ENCODE results near the gene ST3GAL2.

The ST3GAL2 gene, protein sequence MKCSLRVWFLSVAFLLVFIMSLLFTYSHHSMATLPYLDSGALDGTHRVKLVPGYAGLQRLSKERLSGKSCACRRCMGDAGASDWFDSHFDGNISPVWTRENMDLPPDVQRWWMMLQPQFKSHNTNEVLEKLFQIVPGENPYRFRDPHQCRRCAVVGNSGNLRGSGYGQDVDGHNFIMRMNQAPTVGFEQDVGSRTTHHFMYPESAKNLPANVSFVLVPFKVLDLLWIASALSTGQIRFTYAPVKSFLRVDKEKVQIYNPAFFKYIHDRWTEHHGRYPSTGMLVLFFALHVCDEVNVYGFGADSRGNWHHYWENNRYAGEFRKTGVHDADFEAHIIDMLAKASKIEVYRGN

GRCh38 chr16:70438969-70439862, at the start of gene ST3GAL2:
TSS of gene ST3GAL2 (minus strand) at chr16:70439100. CDS start at chr16:70398530, 40,570 bp downstream.
- peak; percentile 21 for DNase-seq

DNA sequence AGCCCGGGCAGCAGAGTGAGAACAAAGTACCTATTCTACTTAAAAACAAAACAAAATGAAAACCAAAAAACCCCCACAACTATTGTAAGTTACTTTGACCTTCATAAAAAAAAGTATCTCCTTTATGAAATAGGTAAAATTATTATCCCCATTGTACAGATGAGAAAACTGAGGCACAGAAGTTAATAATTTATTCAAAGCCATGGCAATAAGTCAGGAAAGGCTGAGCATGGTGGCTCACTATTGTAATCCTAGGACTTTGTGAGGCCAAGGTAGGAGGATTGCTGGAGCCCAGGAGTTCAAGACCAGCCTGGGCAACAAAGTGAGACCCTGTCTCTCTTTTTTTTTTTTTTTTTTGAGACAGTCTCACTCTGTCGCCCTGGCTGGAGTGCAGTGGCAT, 46.0 kb upstream of the ST3GAL2 start:
- no peak for DNase-seq

DNA sequence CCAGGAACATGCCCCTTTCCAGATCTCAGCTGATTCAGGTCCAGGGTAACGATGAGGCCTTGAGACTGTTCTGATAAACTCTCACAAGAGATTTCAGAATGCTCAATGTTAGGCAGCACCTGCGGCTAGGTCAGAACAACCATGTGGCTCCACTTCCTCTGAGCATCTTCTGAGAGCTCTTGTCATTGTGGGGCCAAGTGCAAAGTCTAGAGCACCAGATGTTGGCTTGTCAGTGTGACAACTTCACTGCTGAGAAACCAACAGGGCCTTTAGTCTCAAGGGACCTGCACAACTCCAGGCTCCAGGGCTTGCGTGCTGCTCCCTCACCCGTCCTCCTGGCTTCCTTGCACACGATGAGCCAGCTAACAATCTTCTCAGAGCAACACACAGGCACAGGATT, 44.5 kb upstream of the ST3GAL2 start:
- DNase-seq = no peak

GRCh38 chr16:70482624-70483023, 43.7 kb upstream of the ST3GAL2 start:
- DNase-seq = no peak

- DNase-seq = no peak
Observed at GRCh38 chr16:70481929-70482536, 43.1 kb upstream of the ST3GAL2 start.

- no peak for DNase-seq
Observed at GRCh38 chr16:70480127-70481105, 41.5 kb upstream of the ST3GAL2 start.

DNA sequence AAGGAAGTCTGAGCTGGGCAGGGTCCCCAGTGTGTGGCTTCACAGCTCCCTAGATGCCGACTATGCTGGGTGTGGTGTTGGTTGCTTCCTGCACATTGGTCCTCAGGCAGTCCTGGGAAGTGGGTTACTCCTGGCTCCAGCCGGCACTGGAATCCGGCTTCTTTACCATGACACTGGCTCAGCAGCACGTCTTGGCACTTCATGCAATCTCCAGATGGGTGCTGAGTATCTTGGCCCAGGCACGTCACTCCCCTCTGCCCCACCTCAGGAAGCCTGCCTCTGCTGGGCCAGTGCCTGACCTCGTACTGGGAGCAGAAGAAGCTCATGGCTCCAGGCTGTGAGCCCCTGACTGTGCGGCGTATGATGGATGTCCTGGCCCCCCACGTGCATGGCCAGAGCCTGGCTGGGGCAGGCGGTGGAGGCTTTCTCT, 40.0 kb upstream of the ST3GAL2 start:
- DNase-seq = no peak

GRCh38 chr16:70478169-70478568, 39.3 kb upstream of the ST3GAL2 start:
- DNase-seq = no peak

DNA sequence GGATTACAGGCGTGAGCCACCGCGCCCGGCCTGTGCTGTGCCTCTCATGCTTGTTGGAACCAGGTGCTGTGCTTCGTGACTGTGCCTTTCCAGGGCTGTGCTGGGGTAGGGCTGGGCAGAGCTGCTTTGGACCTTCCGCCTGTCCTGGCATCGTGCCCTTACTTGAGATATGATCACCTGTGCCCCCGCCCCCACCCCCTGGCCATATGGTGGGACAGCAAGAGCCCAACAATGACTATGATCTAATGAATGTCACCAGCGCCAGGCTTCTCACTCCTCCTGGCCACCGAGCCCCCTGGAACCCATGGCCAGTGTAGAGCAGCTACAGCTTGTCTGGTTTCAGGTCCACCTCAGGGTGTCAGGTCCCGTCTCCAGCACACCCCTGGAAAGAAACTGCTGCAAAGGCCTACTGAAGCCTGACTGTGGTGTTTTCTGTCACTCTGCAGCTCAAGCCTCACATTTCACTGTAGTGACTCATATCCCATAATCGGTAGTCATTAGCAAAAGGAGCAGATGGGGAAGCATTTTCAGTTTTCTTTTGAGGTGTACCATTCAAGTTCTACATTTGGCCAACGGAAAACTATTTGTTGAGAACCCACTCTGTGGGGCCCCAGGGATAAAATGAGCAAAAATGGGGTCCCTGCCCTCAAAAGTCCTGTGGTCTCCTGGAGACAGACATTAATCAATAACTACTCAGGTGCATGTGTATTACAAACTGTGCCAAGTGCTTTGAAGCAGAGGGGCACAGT, 37.5 kb upstream of the ST3GAL2 start:
- no peak for DNase-seq

GRCh38 chr16:70475054-70475871, 36.4 kb upstream of the ST3GAL2 start:
- DNase-seq = no peak

DNA sequence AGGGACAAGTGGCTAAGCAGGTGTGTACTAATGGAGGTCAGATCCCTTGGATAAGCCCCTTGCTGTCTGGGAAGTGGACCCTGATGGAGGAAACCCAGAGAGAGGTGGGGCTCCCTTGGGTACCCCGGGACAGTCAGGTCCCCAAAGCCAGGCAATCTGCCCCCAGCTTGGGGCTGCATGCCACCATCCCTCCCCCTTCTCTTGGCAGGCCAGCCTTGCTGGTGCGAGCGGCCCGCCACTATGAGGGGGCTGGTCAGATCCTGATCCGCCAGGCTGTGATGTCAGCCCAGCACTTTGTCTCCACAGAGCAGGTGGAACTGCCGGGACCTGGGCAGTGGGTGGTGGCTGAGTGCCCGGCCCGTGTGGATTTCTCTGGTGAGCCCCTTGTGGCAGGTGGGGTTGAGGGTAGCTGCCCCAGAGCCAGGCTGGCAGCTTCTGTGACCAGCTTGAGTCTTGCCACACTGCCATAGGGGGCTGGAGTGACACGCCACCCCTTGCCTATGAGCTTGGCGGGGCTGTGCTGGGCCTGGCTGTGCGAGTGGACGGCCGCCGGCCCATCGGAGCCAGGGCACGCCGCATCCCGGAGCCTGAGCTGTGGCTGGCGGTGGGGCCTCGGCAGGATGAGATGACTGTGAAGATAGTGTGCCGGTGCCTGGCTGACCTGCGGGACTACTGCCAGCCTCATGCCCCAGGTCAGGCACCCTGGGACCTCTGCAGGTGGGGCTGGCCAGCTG, 35.6 kb upstream of the ST3GAL2 start:
- DNase-seq = no peak

DNA sequence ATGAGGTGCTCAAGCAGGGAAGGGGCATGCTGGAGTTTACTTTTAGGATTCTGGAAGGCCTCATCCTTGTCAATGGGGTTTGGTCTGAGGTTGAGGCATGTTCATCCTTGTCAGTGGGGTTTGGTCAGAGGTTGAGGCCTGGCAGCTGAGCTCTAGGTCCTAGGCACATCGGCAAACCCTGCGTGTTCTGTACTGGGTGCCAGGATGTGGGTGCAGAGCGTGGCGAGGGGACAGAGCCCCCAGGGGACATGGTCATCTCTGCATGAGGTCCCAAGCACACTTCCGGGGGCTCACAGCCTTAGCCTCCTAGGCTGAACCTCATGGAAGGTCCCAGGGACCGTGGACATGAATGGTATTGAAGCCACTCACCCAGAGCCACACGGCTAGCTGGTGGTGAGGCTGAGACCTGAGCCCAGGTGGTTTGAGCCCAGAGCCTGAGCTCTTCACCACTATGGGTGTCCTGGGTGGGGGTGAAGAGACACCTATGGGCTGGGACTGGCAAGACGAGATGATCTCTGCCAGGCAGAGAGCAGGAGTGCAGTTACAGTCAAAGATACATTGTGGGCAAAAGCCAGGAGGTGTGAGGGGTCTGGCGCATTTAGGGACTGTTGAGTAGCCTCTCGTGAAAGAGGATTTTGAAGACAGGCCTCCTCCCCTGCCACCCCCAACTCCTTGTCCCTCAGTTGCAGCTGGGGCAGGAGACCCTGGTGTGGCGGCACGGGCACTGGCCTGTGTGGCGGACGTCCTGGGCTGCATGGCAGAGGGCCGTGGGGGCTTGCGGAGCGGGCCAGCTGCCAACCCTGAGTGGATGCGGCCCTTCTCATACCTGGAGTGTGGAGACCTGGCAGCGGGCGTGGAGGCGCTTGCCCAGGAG, 34.8 kb upstream of the ST3GAL2 start:
- no peak for DNase-seq

DNA sequence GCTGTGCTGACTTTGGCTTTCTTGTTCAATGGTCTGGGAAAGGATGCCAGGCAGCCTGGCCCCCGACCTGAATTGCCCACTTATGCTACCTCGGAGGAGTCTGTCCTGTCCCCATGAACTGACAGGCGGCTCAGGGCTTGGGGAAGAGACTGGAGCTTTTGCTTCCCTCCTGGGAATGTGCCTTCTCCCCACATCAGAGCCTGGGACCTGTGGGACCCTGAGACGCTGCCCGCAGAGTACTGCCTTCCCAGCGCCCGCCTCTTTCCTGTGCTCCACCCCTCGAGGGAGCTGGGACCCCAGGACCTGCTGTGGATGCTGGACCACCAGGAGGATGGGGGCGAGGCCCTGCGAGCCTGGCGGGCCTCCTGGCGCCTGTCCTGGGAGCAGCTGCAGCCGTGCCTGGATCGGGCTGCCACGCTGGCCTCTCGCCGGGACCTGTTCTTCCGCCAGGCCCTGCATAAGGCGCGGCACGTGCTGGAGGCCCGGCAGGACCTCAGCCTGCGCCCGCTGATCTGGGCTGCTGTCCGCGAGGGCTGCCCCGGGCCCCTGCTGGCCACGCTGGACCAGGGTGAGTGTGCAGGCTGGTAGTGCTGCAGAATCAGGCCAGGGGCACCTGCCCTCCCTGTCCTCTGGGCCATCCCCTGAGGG, 34.0 kb upstream of the ST3GAL2 start:
- no peak for DNase-seq

DNA sequence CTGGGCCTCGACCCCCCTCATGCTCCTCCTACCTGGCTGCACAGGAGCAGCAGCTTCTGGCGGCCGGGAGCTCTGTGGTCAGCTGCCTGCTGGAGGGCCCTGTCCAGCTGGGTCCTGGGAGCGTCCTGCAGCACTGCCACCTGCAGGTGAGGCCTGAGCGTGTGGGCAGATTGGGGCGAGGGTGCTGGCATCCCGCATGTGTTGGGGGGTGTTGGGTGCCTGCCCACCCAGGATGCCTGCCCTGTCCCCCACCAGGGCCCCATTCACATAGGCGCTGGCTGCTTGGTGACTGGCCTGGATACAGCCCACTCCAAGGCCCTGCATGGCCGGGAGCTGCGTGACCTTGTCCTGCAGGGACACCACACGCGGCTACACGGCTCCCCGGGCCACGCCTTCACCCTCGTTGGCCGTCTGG, 32.0 kb upstream of the ST3GAL2 start:
- no peak for DNase-seq

GRCh38 chr16:70470141-70470926, 31.4 kb upstream of the ST3GAL2 start:
- DNase-seq = no peak

- DNase-seq = no peak
Observed at GRCh38 chr16:70468776-70469525, 30.1 kb upstream of the ST3GAL2 start.

GRCh38 chr16:70467608-70468007, 28.7 kb upstream of the ST3GAL2 start:
- no peak for DNase-seq

All from NCI-H1048 (cell line).